Superior temporal gyrus (tissue), 1 donor: ENCODE measurements around the gene DSP.

ENCODE experiments used
- DNase-seq: peaks from one replicate; pipeline ENCODE4 v3.0.0-alpha.2; 2016; ENCODE audit errors: extremely low spot score

Gene DSP, protein sequence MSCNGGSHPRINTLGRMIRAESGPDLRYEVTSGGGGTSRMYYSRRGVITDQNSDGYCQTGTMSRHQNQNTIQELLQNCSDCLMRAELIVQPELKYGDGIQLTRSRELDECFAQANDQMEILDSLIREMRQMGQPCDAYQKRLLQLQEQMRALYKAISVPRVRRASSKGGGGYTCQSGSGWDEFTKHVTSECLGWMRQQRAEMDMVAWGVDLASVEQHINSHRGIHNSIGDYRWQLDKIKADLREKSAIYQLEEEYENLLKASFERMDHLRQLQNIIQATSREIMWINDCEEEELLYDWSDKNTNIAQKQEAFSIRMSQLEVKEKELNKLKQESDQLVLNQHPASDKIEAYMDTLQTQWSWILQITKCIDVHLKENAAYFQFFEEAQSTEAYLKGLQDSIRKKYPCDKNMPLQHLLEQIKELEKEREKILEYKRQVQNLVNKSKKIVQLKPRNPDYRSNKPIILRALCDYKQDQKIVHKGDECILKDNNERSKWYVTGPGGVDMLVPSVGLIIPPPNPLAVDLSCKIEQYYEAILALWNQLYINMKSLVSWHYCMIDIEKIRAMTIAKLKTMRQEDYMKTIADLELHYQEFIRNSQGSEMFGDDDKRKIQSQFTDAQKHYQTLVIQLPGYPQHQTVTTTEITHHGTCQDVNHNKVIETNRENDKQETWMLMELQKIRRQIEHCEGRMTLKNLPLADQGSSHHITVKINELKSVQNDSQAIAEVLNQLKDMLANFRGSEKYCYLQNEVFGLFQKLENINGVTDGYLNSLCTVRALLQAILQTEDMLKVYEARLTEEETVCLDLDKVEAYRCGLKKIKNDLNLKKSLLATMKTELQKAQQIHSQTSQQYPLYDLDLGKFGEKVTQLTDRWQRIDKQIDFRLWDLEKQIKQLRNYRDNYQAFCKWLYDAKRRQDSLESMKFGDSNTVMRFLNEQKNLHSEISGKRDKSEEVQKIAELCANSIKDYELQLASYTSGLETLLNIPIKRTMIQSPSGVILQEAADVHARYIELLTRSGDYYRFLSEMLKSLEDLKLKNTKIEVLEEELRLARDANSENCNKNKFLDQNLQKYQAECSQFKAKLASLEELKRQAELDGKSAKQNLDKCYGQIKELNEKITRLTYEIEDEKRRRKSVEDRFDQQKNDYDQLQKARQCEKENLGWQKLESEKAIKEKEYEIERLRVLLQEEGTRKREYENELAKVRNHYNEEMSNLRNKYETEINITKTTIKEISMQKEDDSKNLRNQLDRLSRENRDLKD (N-terminal part only)

DNA sequence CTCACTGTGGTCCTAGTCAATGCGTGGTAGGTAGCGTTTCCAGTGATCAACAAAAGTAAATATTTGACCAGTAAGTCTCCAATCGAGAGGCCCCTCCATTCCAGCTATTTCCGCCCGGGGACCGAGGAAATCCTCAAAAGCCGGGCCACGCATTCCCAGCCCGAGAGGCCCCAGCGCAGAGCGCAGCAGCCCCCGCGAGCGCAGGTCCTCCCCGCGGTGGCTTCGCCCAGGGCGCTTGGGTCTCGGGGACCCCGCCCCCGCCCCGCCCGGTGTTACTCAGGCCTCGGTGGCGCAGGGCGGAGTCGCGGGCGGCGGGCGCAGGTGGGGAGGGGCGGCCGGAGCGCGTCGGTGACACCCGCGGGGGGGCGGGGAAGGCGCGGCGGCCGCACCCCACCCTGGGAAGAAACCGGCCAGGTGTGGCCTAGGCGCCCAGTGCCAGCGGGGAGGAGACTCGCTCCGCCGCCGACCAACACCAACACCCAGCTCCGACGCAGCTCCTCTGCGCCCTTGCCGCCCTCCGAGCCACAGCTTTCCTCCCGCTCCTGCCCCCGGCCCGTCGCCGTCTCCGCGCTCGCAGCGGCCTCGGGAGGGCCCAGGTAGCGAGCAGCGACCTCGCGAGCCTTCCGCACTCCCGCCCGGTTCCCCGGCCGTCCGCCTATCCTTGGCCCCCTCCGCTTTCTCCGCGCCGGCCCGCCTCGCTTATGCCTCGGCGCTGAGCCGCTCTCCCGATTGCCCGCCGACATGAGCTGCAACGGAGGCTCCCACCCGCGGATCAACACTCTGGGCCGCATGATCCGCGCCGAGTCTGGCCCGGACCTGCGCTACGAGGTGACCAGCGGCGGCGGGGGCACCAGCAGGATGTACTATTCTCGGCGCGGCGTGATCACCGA is at the start of gene DSP:
DSP (plus strand) TSS at position 497 of the 890 bp plus-strand sequence; CDS start at position 742, 245 bp downstream.
- no peak for DNase-seq

DNA sequence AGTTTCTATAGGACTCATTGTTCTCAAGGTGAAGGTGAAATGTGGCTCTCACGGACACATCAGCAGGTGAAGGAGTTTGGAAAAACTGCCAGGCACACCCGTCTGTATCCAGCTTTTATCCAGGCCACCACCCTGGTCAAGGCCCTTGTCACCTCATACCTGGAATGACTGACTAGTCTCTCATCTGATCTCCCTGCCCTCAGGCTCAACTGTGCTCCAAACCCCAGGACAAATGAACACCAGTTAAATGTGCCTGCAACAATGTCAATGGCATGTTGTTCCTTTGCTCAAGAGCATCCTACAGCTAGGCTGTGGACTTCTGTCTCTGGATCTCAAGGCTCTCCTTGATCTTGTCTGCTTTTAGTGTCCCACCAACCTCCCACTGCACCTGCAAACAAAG is 47.6 kb upstream of the DSP start:
- DNase-seq = no peak

DNA sequence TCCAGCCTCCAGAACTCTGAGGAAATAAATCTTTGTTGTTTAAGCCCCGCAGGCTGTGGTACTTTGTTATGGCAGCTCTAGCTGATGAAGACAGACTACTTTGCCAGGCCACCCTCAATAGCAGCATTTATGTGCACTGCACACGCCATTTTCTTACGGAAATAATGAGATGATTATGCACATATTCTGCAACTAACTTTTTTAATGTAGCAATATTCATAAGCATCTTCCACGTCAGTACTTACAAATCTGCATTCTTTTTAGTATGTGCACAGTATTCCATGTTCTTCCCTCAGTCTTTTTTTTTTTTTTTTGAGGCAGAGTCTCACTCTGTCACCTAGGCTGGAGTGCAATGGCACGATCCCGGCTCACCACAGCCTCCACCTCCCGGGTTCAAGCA is 46.8 kb upstream of the DSP start:
- no peak for DNase-seq

DNA sequence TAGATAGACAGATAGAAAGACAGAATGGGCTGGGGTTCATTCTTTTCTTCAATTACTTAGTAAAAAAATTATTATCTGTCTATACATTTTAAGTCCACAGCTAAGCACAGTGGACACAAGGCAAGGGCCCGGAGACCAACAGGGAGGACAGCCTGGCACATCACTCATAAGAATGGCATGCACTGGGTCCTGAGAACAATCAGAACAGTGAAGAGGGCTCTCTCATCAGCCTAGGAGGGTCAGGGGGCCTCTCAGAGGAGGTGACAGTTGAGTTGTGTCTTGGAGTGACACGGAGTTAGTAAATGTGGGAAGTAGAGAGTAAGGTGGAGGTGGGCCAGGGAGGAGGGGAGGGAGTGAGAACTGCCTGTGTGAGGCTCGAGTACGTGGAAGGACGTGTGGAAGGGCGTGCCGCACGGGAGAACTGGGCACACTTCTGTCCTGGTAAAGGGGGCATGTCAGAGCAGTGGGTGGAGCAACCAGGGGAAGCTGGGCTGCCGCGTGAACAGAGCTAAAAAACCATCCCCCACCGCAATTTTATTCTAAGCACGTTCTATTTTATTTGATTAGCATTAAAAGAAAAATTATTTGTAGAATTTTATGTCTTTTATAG is 45.1 kb upstream of the DSP start:
- DNase-seq = no peak

DNA sequence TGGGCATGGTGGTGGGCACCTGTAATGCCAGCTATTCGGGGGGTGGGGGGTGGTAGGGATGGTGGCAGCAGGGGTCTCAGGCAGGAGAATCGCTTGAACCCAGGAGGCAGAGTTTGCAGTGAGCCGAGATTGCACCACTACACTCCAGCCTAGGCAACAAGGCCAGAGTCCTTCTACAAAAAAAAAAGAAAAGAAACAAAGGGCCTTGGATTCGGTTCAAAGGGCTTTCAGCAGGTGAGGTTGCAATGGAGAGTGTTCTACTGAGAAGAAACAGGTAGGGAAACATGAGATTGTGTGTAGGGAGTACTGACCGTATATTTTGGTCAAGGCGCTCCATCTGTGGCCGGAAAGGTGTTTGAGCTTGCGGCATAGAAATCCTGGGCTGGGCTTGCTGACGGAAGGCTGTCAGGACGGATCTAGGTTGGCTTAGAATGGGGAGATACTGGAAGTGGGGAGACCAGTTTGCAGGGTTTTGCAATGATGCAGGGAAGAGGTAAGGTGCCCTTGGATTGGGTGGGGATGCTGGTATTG is 40.7 kb upstream of the DSP start:
- DNase-seq = no peak

DNA sequence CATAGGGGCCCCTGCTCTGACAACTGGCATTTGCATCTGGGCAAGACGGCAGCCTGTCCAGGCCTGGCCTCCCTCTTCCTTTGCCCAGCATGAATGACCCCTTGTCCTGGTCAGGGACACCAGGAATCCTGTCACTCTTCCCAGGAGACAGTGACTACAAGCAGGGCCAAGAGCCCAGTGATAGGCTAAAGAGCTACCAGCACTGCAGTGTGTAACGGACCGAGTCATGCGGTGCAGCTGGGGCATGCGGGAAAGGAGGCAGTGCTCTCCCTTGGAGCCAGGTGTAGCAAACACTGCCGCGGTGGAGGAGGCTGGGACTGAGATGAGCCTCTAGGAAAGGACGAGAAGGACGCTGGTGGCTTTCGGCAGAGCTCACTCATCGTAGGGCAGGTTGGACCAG is 38.7 kb upstream of the DSP start:
- DNase-seq = no peak

DNA sequence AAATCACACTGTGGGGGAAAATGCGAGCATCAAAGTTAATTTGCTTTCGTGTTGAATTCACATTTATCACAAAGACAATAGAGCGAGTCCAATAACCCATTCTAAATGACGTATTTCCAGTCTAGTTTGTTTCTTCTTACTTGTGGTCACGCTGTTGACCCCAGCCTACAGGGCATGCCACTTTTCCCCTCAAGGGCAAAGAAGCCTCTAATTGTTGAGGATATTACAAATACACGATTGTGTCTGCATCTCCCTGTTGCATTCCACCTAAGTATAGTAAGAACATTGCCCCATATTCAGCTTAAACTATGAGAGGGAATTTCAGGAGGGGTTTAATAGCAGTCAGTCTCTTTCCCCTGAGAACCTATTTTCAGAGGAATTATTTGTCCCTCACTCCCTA is 37.4 kb upstream of the DSP start:
- DNase-seq = no peak

DNA sequence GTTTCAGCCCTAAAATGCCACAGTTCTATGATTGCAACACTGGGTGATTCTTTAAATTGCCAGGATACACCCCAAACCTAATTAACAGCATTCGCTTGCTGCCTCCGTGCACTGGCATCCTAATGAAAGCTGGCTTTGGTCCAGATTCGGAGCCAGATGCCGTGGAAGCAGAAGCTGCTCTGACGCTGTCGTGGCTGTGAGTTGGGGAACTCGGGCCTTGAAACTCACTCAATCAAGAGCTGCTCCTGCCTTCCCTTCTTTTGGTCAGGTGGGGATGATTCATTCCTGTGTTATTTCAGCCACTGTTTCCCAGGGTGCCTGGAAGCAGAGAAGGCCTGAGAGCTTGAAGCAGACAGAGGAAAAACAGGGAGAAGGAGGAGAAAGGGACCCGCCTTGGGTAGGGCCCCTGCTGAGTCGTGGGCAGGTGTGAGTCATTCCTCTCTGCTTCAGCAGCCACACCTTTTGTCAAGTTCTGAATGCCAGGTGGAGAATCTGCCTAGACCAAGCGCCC is 36.2 kb upstream of the DSP start:
- peak; percentile 56 for DNase-seq

DNA sequence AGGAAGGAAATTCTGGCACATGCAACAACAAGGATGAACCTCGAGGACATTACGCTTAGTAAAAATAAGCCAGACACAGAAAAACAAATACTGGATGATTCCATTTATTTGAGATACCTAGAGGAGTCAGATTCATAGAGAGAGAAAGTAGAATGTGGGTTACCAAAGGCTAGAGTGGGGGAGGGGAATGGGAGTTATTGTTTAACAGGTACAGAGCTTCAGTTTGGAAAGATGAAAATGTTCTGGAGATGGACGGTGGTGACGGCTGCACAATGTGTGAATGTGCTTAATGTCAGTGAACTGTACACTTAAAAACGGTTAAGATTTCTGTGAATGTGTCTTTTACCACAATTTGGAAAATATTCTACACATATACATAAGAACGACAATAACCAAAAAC is 33.9 kb upstream of the DSP start:
- no peak for DNase-seq

DNA sequence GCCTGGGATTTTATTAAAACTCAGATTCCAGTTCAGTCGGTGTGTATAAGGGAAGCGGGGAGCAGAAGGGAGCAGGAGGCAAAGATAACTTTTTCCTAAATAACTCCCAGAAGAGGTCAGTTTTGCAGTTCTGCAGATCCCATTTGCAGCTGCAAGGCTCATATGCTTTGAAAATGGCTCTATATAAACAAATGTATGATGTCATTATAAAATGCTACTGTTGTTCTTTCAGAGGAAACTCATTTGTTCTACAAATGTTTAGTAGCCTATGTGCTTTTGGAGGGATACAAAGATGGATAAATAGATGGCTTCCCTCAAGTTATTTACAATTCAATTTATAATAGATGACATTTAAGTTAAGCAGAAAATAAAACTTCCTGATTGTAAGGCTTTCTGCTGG is 29.2 kb upstream of the DSP start:
- no peak for DNase-seq

DNA sequence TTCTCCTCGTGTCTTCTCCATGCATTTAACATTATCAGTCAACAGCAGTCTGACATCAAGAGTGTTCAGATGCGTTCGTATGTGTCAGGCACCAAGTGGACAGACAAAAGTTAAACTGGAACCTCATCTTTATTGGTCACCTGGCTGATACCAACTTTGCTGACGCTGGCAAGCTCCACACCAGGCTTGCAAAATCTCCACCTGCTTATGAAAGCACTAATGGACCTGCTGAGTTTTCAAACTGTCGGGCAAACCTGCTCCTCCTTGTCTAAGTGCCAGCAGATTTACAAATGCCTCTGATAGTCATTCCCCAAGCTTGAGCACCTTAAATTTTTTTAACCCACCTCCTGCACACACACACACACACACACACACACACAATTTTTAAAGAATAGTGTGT is 27.9 kb upstream of the DSP start:
- DNase-seq = no peak

DNA sequence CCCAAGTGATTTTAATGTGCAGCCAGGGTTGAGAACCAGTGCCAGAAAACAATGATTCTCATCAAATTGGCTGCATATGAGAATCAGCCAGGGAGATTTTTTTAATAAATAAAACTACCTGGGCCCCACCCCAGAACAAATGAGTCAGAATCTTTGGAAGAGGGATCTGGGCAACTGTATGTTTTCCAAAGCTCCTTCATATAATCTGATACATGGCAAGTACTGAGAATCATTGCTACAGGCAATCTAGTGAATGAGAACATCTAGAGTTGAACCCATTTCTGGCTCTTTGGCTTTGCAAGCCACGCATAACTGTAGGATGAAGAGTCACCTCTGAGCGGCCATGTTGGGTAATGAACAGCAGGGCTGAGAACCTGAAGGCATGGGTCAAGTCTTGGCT is 26.1 kb upstream of the DSP start:
- DNase-seq = no peak

DNA sequence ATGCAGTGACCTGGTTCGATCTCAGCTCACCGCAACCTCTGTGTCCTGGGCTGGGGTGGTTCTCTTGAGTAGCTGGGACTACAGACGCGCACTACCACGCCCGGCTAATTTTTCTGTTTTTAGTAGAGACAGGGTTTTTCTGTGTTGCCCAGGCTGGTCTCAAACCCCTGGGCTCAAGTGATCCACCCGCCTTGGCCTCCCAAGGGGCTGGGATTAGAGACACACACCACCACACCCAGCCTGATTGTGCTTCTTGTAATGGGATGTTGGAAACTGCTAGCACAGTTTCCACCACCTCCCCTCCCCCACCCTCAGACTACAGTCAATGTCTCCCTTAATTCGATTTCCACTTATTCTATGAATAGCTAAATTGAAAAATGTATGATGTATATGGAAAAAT is 22.6 kb upstream of the DSP start:
- no peak for DNase-seq

DNA sequence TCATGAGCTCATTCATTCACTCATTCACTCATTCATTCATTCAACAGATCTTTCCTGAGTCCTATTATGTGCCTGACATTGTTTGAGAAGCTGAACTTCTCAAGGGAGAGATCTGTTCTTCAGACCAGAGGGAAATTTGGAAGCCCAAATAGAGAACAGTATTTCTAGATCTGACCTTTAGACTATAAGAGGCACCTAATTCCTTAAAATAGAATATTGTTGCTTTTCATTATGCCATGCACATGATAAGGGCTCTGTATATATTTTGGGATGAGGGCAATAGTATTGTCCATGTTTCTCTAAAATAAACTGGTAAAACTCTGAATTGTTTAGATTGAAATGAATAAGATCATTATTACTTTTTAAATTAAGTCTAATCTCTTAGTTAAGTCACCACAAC is 18.6 kb upstream of the DSP start:
- DNase-seq = no peak

DNA sequence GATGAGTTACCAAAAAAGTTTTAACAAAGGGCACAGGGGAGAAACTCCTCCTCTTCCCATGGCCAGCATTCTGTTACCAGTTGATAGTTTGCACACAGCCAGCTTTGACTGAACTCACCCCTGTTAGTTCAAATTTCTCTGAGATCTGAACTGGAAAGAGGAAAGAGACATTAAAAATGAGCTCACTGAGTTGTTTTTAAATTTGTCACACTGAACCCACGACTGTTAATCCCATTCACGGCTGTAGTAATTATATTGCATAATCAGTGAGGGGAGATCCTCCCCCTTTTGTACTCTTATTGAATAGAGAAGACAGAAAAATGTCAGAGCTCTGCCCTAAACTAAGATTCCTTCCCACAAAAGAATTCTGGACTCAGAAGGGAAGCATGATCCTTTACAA is 17.5 kb upstream of the DSP start:
- no peak for DNase-seq

DNA sequence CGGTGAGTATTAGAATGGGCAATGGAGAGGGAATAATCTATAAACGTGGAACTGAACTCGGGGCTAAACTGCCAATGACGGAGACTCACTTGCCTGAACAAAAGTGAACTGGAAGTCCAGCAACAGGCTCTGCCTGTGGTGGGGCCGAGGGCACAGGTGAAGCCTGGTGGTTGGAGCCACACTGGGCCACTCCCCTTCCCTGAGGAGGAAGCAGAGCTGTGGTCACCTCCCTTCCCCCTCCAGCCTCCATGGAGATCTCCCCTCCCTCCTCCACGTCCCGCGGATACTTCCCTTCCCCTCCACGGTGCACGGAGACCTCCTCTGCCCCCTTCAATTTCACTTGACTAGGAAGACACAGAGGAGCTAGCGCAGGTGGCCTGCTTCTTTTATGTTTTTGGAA is 14.7 kb upstream of the DSP start:
- no peak for DNase-seq

DNA sequence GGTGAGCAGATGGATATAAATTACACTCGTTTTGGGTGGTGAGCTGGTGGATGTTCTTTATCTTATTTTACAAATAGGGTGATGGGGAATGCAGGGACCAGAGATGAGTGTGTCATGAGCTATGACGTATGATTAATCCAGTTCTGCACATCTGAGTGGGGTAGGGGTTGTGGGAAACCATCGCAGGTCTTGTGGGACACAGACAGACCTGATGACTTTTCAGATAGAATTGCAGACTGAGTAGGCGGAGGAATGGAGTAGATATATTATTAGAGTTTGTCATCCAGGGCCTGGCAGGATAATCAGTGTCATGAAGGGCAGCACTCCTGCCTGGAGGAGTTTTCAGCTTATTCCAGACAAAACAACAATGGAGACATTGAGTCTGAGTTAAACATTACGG is 12.9 kb upstream of the DSP start:
- DNase-seq = no peak

DNA sequence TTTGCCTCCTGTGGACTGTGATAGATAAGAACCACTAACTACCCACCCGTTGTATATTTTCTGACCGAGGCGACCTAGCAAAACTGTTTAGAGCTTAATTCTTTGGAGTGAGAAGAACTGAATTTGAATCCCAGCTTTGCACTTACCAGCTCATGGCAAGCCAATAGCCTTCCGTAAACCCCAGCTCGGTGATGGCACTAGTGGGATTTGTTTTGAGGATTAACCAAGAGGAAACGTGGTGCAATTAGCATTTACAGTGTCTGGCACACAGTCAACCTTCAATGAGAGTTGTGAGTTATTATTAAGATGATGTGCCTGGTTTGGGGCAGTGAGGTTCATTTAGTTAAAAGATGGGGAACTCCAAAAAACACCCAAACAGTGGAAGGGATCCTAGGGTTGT is 12.3 kb upstream of the DSP start:
- DNase-seq = no peak

DNA sequence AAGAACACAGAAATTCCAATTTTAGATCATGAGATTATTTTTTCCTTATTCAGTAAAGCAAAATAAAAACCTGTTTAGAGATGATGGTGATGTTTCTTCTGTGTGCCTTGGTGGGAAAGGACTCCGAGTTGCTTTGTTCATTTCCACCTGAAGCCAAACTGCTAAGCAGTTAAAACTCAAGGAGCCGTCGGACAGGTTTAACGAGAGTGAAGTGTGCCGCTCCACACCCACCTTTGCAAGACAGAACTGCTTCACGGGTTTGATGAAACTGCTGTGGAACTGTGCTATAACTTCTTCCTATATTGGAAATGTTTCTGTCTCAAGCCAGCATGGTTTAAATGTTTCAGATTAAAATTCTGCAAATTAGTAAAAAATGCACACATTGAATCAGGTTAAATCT is 9.2 kb upstream of the DSP start:
- no peak for DNase-seq

DNA sequence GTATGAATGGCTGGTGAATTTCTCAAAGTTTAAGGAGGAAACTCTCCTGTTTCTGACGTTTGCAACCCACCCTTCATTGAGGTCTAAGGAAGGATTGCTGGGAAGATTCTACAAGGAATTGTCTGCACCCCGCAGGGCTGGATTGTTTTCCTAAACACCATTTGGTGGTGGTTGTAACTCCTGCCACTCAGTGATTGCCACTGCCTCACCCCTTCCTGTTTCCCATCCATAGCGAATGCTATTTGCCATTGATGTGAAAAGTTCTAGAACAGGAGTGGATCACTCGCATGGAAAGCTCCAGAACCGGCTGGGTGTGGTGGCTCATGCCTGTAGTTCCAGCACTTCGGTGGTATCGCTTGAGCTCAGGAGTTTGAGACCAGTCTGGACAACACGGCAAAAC is 8.7 kb upstream of the DSP start:
- DNase-seq = no peak
